ENCODE data around the gene FBXL15.

DNA sequence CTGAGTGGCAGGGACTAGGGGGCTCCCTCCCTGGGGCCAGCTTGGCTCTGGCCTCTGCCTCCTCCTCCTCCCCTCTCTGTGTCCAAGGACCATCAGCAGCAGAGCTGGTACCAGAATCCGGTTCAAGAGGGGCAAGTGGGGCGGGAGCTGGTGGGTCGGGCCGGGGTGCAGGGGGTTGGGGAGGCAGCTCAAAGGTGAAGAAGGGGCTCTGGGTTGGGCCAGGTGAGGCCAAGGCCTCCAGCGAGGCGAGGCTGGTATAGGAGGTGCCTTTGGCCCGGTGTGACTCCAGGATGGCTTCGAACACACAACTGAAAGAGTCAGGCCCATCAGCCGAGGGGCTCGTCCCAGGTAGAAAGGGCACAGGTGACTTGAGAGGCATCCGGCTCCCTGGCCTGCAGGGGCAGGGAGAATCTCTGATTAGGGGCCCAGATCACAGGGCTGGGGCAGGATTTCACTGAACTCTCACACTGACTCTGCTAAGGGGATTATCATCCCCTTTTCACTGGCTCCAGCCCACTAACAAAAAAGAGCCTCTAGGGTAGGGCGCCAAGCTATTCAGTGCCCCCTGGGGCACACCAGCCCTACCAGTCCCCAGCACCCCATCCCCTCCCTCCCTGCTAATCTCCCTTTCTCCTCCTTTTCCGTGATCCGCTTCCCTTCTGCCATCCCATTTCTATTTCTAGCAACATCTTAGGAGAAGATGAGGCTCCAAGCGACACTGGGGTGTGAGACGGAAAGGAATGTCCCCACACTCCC is 6.7 kb upstream of the FBXL15 start:
- TF ChIP-seq TAF1 (IDR thresholded peaks at IDR 0.05; ENCODE audit: borderline replicate concordance, insufficient read depth, low read length) (no peak), SIN3A (IDR thresholded peaks at IDR 0.05; ENCODE audit: borderline replicate concordance, insufficient read depth, low read length) (no peak), POLR2AphosphoS5 (IDR thresholded peaks at IDR 0.05; ENCODE audit: low read depth, low read length) (no peak)

Data from PFSK-1 (cell line).